GM18499 (cell line): ENCODE results near the gene BPTF.
"Not testable (repeated sequence)": the region's sequence is repeated elsewhere in the genome, so short reads cannot be mapped to it uniquely, and the experiment has no call there.

ENCODE experiments used
- ATAC-seq: cut with Tn5 transposase; IDR thresholded peaks from one replicate; pipeline ENCODE4 v1.9.1; 2021; ENCODE audit warnings: moderate number of reproducible peaks; ENCODE audit not compliant: insufficient read depth, unreplicated experiment

Gene BPTF

DNA sequence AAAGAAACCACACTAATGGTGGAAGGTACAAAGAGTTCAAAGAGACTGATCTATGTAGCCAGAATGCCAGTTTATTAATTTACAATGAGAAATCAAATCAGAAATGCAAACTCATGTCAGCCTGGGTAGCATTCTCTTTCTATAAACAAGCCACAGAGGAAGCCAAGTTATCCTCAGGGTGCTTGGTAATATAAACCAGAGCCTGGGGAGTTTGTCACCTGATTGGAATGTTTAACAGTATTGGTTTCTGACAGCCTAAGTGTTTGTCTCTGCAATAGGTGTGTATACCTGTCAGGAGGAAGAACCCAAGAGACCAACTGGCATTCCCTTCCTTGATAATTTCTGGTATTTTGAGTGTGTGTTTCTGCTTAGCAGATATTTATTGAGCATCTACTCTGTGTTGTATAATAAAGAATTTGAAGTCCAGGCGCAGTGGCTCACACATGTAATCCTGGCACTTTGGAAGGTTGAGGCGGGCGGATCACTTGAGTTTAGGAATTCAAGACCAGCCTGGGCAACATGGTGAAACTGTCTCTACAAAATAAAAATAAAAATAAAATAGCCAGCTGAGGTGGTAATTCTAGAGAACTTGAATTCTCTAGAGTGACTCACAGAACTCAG, 174.1 kb downstream of the BPTF start:
- no peak for ATAC-seq

DNA sequence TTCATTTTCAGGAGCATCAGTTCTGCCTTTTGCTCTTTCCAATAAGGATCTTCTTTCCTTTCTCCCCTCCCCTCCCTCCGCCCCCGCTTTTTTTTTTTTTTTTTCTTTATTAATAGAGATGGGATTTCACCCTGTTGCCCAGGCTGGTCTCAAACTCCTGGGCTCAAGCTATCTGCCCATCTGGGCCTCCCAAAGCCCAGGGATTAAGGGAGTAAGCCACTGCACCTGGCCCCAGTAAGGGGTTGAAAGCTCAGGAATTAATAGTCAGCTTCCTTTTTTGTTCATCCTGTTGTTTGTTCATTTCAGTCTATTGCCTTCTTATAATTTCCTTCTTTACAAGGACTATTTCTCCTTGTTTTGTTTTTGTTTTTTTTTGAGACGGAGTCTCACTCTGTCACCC, 178.9 kb downstream of the BPTF start:
- ATAC-seq = no peak

DNA sequence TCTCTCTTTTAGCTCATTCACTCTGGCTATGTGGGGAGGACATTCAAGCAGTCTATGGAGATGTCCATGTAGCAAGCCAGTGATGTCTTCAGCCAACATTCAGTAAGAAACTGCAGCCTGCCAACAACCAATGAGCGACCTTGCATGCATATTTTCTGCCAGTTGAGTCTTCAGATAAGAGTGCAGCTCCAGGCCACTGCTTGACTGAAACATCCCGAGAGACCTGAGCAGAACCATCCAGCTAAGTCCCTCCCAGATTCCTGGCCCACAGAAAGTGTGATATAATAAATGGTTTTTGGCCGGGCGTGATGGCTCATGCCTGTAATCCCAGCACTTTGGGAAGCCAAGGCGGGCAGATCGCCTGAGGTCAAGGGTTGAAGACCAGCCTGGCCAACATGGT, 181.5 kb downstream of the BPTF start:
- no peak for ATAC-seq

DNA sequence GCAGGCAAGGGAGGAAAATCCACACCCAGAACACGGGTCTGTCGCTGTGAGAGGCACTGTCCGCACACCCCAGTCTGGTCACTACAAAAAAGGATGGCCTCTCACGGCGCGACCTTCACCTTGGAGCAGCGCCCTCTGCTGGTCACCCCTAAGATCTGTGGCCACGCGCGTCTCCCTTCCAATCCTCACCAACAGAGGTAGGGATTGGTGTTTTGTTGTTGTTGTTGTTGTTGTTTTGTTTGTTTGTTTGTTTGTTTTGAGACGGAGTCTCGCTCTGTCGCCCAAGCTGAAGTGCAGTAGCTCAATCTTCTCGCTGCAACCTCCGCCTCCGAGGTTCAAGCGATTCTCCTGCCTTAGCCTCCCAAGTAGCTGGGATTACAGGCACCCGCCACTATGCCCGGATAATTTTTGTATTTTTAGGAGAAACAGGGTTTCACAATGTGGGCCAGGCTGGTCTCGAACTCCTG, 185.9 kb downstream of the BPTF start:
- no peak for ATAC-seq

DNA sequence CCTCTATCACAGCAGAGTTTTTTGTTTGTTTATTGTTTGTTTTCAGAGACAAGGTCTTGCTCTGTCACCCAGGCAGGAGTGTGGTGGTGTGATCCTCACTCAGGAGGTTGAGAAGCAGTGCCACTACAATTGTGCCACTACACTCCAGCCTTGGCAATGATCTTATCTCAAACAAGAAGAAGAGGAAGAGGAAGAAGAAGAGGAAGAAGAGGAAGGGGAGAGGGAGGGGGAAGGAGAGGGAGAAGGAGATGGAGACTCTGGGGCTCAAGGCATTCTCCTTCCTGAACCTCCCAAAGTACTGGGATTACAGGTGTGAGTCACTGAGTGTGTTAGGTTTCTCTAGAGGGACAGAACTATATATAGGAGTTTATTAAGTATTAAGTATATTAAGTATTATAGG, 188.1 kb downstream of the BPTF start:
- no peak for ATAC-seq

DNA sequence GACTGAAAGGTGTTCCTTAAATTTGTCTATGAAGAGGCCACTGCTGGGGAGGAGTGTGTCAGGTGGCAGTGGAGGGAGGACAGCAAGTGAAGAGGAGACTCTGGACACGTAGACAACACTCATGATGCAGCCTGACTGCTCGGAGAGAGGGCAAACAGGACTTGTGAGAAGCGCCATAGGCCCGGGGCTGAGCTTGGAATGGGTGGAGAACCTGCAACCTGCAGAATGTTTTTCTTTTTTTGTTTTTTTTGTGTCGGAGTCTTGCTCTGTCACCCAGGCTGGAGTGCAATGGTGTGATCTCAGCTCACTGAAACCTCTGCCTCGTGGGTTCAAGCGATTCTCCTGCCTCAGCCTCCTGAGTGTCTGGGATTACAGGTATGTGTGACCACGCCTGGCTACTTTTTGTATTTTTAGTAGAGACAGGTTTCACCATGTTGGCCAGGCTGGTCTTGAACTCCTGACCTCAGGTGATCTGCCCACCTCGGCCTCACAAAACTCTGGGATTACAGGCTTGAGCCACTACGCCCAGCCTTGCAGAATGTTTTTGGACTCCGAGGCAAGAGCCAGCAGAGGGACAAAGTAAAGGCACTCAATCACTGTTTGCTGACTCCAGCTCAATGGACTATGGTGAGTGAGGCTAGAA, 189.9 kb downstream of the BPTF start:
- ATAC-seq = no peak

DNA sequence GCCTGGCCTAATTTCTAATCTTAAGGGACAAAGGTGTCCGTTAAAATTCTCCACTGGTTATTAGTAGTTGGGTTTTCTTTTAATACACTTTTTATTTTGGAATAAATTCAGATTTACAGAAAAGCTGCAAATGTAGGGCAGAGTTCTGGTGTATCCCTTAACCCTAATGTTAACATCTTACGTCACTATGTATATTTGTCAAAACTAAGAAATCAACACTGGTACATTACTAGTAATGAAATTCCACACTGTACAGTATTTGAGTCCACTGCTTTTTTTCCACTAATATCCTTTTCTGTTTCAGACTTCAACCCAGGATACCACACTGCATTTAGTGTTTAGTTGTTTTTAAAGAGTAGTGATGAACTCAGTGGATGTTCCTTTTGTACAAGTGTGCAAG, 191.5 kb downstream of the BPTF start:
- ATAC-seq = no peak

DNA sequence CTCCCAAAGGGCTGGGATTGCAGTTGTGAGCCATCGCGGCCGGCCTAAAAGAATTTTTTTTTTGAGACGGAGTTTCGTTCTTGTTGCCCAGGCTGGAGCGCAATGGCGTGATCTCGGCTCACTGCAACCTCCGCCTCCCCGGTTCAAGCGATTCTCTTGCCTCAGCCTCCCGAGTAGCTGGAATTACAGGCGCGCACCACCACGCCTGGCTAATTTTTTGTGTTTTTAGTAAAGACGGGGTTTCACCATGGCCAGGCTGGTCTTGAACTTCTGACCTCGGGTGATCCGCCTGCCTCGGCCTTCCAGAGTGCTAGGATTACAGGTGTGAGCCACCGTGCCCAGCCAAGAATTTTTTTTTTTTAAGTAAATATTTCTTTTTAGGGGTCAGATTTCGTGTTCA, 193.2 kb downstream of the BPTF start:
- not testable (repeated sequence) for ATAC-seq

DNA sequence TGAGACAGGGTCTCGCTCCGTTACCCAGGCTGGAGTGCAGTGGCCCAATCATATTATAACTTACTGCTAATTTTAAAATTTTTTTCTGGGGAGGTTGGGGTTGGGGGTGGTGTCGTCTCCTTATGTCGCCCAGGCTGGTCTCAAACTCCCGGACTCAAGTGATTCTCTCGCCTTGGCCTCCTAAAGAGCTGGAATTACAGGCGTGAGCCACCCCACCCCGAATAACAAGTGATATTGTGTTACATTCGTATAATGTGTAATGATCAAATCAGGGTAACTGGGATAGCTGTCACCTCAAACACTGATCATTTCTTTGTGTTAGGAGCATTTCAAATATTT, 194.0 kb downstream of the BPTF start:
- ATAC-seq = no peak

DNA sequence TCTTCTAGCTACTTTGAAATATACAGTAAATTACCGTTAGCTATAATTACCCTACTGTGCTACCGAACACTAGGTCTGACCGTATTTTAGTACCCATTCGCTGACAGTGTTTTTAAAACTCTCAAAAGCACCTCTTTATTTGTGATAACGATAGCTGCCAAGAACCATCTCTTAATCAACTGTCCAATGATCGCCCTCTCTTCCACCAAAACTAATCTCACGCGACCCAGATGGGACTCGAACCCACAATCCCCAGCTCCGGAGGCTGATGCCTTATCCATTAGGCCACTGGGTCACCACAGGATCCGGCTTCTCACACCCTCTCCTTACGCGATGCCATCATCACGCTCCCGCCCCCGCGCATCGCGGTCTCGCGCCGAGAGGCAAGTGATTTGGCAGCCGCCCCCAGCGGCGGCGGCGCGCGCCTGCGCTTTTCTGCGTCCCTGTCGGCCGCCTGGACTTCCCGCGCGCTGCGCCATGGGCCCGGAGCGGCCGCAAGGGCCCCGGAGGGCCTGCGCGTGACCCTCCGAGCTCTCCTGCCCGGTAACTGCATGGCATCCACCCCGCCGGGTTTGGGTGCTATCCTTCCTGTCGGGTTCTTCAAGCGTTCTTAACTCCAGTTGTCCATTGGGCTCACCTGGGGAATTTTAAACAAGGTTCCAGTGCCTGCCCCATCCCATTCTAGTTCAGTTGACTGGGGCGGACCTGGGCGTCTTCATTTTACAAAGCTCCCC, 194.5 kb downstream of the BPTF start:
- peak; percentile 85 for ATAC-seq

DNA sequence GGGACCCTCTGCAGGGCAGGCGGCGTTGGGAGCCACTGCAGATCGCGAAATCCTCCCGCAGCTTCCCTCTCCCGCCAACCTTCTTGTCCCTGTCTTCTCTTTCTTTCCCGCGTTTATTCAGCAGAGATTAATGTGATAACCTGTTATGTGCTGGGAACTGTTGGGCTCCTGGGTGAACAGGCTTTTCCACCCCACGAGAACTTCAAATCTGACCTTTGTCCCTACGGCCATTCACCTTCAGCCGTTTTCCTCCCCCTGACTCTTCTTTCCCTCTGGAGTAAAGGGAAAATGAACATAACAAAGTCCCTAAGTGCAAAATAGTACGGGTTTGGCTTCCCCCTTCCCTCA, 195.1 kb downstream of the BPTF start:
- ATAC-seq = no peak

DNA sequence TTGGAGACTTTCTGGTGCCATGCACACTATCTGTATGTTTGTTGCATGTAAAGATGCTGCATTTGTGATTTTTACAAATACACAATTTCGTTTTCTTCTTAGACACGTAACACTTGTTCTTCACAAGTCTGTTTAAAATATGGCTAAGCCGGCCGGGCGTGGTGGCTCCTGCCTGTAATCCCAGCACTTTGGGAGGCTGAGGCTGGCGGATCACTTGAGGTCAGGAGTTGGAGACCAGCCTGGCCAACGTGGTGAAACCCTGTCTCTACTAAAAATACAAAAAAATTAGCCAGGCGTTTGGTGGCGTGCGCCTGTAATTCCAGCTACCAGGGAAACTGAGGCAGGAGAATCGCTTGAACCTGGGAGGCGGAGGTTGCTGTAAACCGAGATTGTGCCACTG, 195.5 kb downstream of the BPTF start:
- not testable (repeated sequence) for ATAC-seq

DNA sequence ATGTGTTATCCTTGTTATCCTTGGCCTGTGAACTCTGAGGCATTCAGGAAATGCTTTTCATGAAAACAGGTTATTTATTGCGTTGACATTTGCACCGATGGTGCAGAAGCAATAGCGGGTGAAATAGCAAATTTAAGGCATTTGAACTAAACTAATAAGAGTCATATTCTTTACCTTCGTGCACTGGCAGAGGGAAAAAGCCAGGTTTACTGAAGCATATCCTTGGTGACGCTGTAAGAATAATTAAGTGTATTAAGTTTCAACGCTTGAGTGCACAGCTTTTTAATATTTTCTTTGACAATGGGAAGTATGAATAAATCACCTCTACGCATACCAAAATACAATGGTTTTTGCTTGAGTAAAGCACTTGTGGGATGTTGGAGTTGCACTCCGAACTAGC, 196.7 kb downstream of the BPTF start:
- ATAC-seq = no peak

DNA sequence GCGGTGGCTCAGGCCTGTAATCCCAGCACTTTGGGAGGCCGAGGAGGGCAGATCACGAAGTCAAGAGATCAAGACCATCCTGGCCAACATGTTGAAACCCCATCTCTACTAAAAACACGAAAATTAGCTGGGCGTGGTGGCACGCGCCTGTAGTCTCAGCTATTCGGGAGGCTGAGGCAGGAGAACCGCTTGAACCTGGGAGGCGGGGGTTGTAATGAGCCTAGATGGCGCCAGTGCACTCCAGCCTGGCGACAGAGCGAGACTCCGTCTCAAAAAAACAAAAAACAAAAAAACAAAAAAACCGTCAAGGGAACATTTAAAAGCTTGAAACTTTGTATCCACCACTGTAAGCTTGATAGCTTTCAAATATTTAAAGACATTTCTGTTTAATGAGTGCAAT, 197.2 kb downstream of the BPTF start:
- not testable (repeated sequence) for ATAC-seq

DNA sequence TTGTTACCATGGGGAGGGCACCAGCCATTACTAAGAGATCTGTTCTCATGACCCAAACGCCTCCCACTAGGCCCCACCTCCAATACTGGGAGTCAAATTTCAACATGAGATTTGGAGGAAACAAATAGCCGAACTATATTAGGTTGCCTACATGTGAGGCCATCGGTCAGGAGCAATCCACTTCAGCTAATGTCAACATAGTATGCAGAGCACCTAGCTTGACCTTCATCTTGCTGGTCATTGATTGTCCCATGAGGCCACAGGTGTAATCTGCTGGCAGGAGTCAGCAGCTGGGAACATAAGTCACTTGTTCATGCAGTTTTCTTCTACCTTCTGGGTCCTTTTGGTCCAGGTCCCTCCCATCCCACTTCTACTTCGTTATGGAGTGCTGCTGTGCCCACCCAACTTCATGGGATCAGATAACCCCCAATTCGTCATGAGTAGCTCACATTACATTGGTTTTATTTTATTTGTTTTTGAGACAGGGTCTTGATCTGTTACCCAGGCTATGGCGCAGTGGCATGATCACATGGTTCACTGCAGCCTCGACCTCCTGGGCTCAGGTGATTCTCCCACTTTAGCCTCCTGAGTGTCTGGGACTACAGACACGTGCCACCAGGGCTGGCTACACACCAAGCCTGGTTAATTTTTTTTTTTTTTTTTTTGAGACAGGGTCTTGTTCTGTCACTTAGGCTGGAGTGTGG, 204.4 kb downstream of the BPTF start:
- ATAC-seq = no peak
